Pancreas (tissue), 10 donors: ENCODE data around the gene PEPD. TPM values are rescaled to one million over a fixed set of nuclear protein-coding genes. Genes with fewer than 3 reads are reported as not detected.

Experiments
- ATAC-seq, 4 donors: fragments of 200-7000 bp; cut with Tn5 transposase; one replicate each; pipeline versions ENCODE4 v1.8.0 to v1.9.1; 2020; ENCODE audit warnings: mild to moderate bottlenecking in 4 of 4, moderate library complexity in 4 of 4
- DNase-seq, 6 donors: peaks; one replicate each; pipeline ENCODE4 v3.0.0-alpha.2; 2020
- FAIRE-seq: peaks from 2 replicates; lab custom pipeline; 2012; peaks lifted over from hg19 to GRCh38; lab: Jason Lieb, UNC
- H3K27ac ChIP-seq, 4 donors: fragments of 200-600 bp; sonication (generic); 1 replicate in 3 of 4; 2 replicates in 1 of 4; pipeline versions ENCODE4 v1.5.0 to v1.8.0; 2020
- H3K27me3 ChIP-seq, 4 donors: fragments of 200-600 bp; one replicate each; pipeline ENCODE4 v1.8.0; 2021
- H3K36me3 ChIP-seq, 3 donors: fragments of 200-600 bp; sonication (generic) in 1 of 3; one replicate each; pipeline versions ENCODE4 v1.5.0 to v1.8.0; 2020 to 2021
- H3K4me1 ChIP-seq, 3 donors: fragments of 200-600 bp; one replicate each; pipeline ENCODE4 v1.8.0; 2021
- H3K4me3 ChIP-seq, 4 donors: fragments of 200-600 bp; sonication (generic) in 2 of 4; one replicate each; pipeline versions ENCODE4 v1.5.0 to v1.8.0; 2020 to 2021
- H3K9me3 ChIP-seq, 4 donors: fragments of 200-600 bp; one replicate each; pipeline ENCODE4 v1.8.0; 2021
- CTCF ChIP-seq, 4 donors: fragments of 200-600 bp; sonication (generic) in 3 of 4; IDR thresholded peaks; one replicate each; pipeline versions ENCODE4 v1.5.0 to v1.8.0; 2021; ENCODE audit warnings: antibody characterized with exemption in 4 of 4
- WGBS, 2 donors: extraction: QIAGEN DNeasy Blood & Tissue Kit; methylation state at CpG; one replicate each; pipeline ENCODE4 v1.1.7; 2013; 5-methylcytosine and 5-hydroxymethylcytosine counted together
- intact Hi-C, 3 donors: fragments of 100-400 bp; cut with DNase I; formaldehyde crosslinking; loops; one replicate each; pipeline versions ENCODE4 v1.11.1 to v1.14.2; 2022
- polyA plus RNA-seq, 2 donors: library from polyadenylated mRNA; stranded (reverse); fragments of 200-250 nt; gene quantifications; one replicate each; pipeline ENCODE4 v1.2.3, GENCODE V29; 2013
- total RNA-seq, 6 donors: library from RNA; stranded (reverse); fragmentation: NEBNext Ultra II Directional in 4 of 6; extraction: Animal tissue kit (Norgen Biotek cat#: 25700) in 4 of 6; gene quantifications; one replicate each; pipeline versions ENCODE4 v1.2.1 to v1.2.4, GENCODE V29; 2021 to 2023
- donor health status: healthy with polysubstance abuse.
- donor health status: DM: no; HTN: no; CAD: no; lungs with moderate emphysema.
- donor health status: DM: no; HTN: no; CAD: no.
- donor health status: control.
- donor health status: control.
- donor health status: Bipolar disorder and iron deficiency.
- donor health status: DM: yes; HTN: yes; CAD: no.
- donor health status: DM: no; HTN: no; CAD: no.
- donor health status: DM: no; HTN: no; CAD: no.
- donor health status: DM: yes; HTN: yes; CAD: no.

The PEPD gene
- total and polyA plus RNA-seq, 8 donors, result 13.7 to 36.1 (median 22.5) TPM

- no peak for FAIRE-seq
- intact Hi-C loops, result loop anchor here in 1 of 3 donors (10.0 kb wide), 1 partner anchor 164 kb away; no protein-coding TSS in a partner anchor
Measured at GRCh38 chr19:33408538-33409434, 112.8 kb downstream of the PEPD start.

GRCh38 chr19:33408116-33408515 lies 113.5 kb downstream of the PEPD start:
- ATAC-seq (no peak), FAIRE-seq (no peak), DNase-seq (no peak)
- 85 to 86% methylated on average over 13 of the region's 13 CpGs for WGBS, 2 donors
- H3K4me1 ChIP-seq, result peaks cover 2 to 9% (median 6%) of the 10 kb centered on the region in 3 donors
- H3K27me3 ChIP-seq, result no peaks in the 10 kb centered on the region
- intact Hi-C loops, result loop anchor here in 1 of 3 donors (10.0 kb wide), 1 partner anchor 163 kb away; no protein-coding TSS in a partner anchor
- H3K27ac ChIP-seq, result no peak overlapping the region
- no peaks in the 10 kb centered on the region for H3K9me3 ChIP-seq
- no peak overlapping the region for H3K4me3 ChIP-seq
- no peak for TF ChIP-seq CTCF (IDR thresholded peaks at IDR 0.05)
- H3K36me3 ChIP-seq, result no peaks in the 10 kb centered on the region

More at GRCh38 chr19:33408538-33409434, 112.8 kb downstream of the PEPD start:
- Histone ChIP-seq H3K4me3 (no peak overlapping the region), H3K27ac (no peak overlapping the region), H3K36me3 (no peaks in the 10 kb centered on the region), H3K27me3 (no peaks in the 10 kb centered on the region), H3K9me3 (no peaks in the 10 kb centered on the region), H3K4me1 (peaks cover 0 to 2% (median 0%) of the 10 kb centered on the region in 3 donors)
- no peak for ATAC-seq
- WGBS, 2 donors, result 78% methylated on average over 18 of the region's 18 CpGs
- DNase-seq, result peak in 1 of 6 donors; percentile 41
- no peak for TF ChIP-seq CTCF (IDR thresholded peaks at IDR 0.05)

- Histone ChIP-seq H3K4me1 (peaks cover 6 to 11% (median 8%) of the 10 kb centered on the region in 3 donors), H3K4me3 (no peak overlapping the region), H3K36me3 (no peaks in the 10 kb centered on the region), H3K27ac (no peak overlapping the region), H3K27me3 (no peaks in the 10 kb centered on the region), H3K9me3 (no peaks in the 10 kb centered on the region)
- DNase-seq (peak in 2 of 6 donors; percentile 25 to 68), FAIRE-seq (no peak), ATAC-seq (no peak)
- TF ChIP-seq CTCF (IDR thresholded peaks at IDR 0.05), result no peak
- WGBS, 2 donors, result 90 to 93% methylated on average over 12 of the region's 12 CpGs
- intact Hi-C loops, result loop anchor here in 2 of 3 donors (2.0 to 10.0 kb wide), 2 partner anchors 163 to 167 kb away; no protein-coding TSS in a partner anchor
Measured at GRCh38 chr19:33407716-33408115, 113.9 kb downstream of the PEPD start.

- 37 to 41% methylated on average over 9 of the region's 9 CpGs for WGBS, 2 donors
Measured at GRCh38 chr19:33407140-33407551, 114.4 kb downstream of the PEPD start.

More at GRCh38 chr19:33407140-33407551, 114.4 kb downstream of the PEPD start:
- intact Hi-C loops, result loop anchor here in 2 of 3 donors (2.0 to 10.0 kb wide), 2 partner anchors 162 to 166 kb away; no protein-coding TSS in a partner anchor
- no peak overlapping the region for H3K4me3 ChIP-seq
- no peaks in the 10 kb centered on the region for H3K36me3 ChIP-seq
- H3K27ac ChIP-seq, result no peak overlapping the region
- H3K4me1 ChIP-seq, result peaks cover 7 to 11% (median 8%) of the 10 kb centered on the region in 3 donors
- ATAC-seq (peak in 1 of 4 donors; percentile 5), DNase-seq (peak in 1 of 6 donors; percentile 54), FAIRE-seq (no peak)
- no peaks in the 10 kb centered on the region for H3K9me3 ChIP-seq
- peak in 2 of 4 donors; percentile 3 to 8 for TF ChIP-seq CTCF (IDR thresholded peaks at IDR 0.05)
- no peaks in the 10 kb centered on the region for H3K27me3 ChIP-seq
